Stimulated activated CD8-positive, alpha-beta memory T cell treated with anti-CD3 and anti-CD28 coated beads, Interleukin-15, amount 100 ng/mL, for 48 hours (primary cell): ENCODE results near the gene PRKRA.
"Not testable (repeated sequence)": the region's sequence is repeated elsewhere in the genome, so short reads cannot be mapped to it uniquely, and the experiment has no call there.

Experiments used
- DNase-seq, 2 donors: peaks; one replicate each; pipeline ENCODE4 v3.0.0-alpha.2; 2020; ENCODE audit warnings: low read depth in 2 of 2

PRKRA gene

GRCh38 chr2:178450774-178451525 is at the start of gene PRKRA, which contains the start of gene PJVK:
PRKRA (minus strand) TSS chr2:178451175; CDS start chr2:178451030, 145 bp downstream.
PJVK (plus strand) TSS chr2:178451378; CDS start chr2:178453410, 2,032 bp downstream.
- DNase-seq, result peak; percentile 90 to 92

GRCh38 chr2:178499640-178500039 is 48.7 kb upstream of the PRKRA start:
- no peak for DNase-seq

GRCh38 chr2:178498137-178498536 is 47.2 kb upstream of the PRKRA start:
- no peak for DNase-seq

- DNase-seq, result no peak
These were observed 45.1 kb upstream of the PRKRA start for GRCh38 chr2:178496049-178496448.

- DNase-seq, result no peak
These were observed 40.6 kb upstream of the PRKRA start for GRCh38 chr2:178491612-178492011.

- DNase-seq, result no peak
These were observed 34.4 kb upstream of the PRKRA start for GRCh38 chr2:178485356-178485755.

- DNase-seq, result no peak
These were observed 33.5 kb upstream of the PRKRA start for GRCh38 chr2:178484245-178485041.

GRCh38 chr2:178482437-178482836 is 31.5 kb upstream of the PRKRA start:
- DNase-seq, result no peak

GRCh38 chr2:178480227-178481181 is 29.5 kb upstream of the PRKRA start, which contains the start of gene PLEKHA3:
PLEKHA3 (plus strand) TSS chr2:178480457; CDS start chr2:178480870, 413 bp downstream.
- peak; percentile 76 to 78 for DNase-seq

- DNase-seq, result no peak
These were observed 28.8 kb upstream of the PRKRA start for GRCh38 chr2:178479758-178480226.

- DNase-seq, result no peak
These were observed 28.3 kb upstream of the PRKRA start for GRCh38 chr2:178479275-178479616.

GRCh38 chr2:178478439-178479274 is 27.7 kb upstream of the PRKRA start, which contains the start of gene FKBP7:
FKBP7 (minus strand) TSS chr2:178478600; CDS start chr2:178478499, 101 bp downstream.
- DNase-seq, result peak; percentile 61 to 73

GRCh38 chr2:178478130-178478438 is 27.1 kb upstream of the PRKRA start:
- DNase-seq, result no peak

- no peak for DNase-seq
These were observed 26.6 kb upstream of the PRKRA start for GRCh38 chr2:178477443-178478129.

- no peak for DNase-seq
These were observed 25.5 kb upstream of the PRKRA start for GRCh38 chr2:178476477-178476876.

- DNase-seq, result no peak
These were observed 23.6 kb upstream of the PRKRA start for GRCh38 chr2:178474560-178474959.

GRCh38 chr2:178473931-178474330 is 23.0 kb upstream of the PRKRA start:
- no peak for DNase-seq

- no peak for DNase-seq
These were observed 22.4 kb upstream of the PRKRA start for GRCh38 chr2:178473373-178473772.

GRCh38 chr2:178471313-178471712 is 20.3 kb upstream of the PRKRA start:
- DNase-seq, result not testable (repeated sequence)

GRCh38 chr2:178469219-178469849 is 18.4 kb upstream of the PRKRA start:
- no peak for DNase-seq
